ENCODE results near the gene IL1R2. TPM values are rescaled to one million over a fixed set of nuclear protein-coding genes. Genes with fewer than 3 reads are reported as not detected.

Gene IL1R2
- total RNA-seq, 1 donor from 2014 or later, result 0.96 TPM

- Histone ChIP-seq H3K27me3 (ENCODE audit: low read depth) (no peaks in the 10 kb centered on the region), H3K27ac (replicated peaks) (peak overlapping the region; percentile 1), H3K4me3 (no peak overlapping the region), H3K9me3 (replicated peaks) (no peaks in the 10 kb centered on the region), H3K4me1 (peaks cover 61% of the 10 kb centered on the region), H3K36me3 (no peaks in the 10 kb centered on the region)
- no peak for DNase-seq
- intact Hi-C loops (cut with micrococcal nuclease), result no loop called here
- no peak for TF ChIP-seq CTCF (IDR thresholded peaks at IDR 0.05; ENCODE audit: borderline replicate concordance)
Measured at GRCh38 chr2:102059151-102059550, 67.4 kb downstream of the IL1R2 start.

GRCh38 chr2:102060047-102060446 is 68.3 kb downstream of the IL1R2 start:
- Histone ChIP-seq H3K27ac (replicated peaks) (peak overlapping the region; percentile 3), H3K4me3 (no peak overlapping the region), H3K9me3 (replicated peaks) (no peaks in the 10 kb centered on the region), H3K27me3 (ENCODE audit: low read depth) (no peaks in the 10 kb centered on the region), H3K36me3 (no peaks in the 10 kb centered on the region), H3K4me1 (peaks cover 70% of the 10 kb centered on the region)
- no peak for TF ChIP-seq CTCF (IDR thresholded peaks at IDR 0.05; ENCODE audit: borderline replicate concordance)
- intact Hi-C loops (cut with micrococcal nuclease), result no loop called here
- DNase-seq, result no peak

- Histone ChIP-seq H3K27ac (replicated peaks) (peak overlapping the region; percentile 96), H3K4me3 (no peak overlapping the region), H3K36me3 (no peaks in the 10 kb centered on the region), H3K4me1 (peaks cover 78% of the 10 kb centered on the region), H3K27me3 (ENCODE audit: low read depth) (no peaks in the 10 kb centered on the region), H3K9me3 (replicated peaks) (no peaks in the 10 kb centered on the region)
- TF ChIP-seq CTCF (IDR thresholded peaks at IDR 0.05; ENCODE audit: borderline replicate concordance), result no peak
- no peak for DNase-seq
- intact Hi-C loops (cut with micrococcal nuclease), result no loop called here
Measured at GRCh38 chr2:102060792-102061191, 69.0 kb downstream of the IL1R2 start.

- no peak for TF ChIP-seq CTCF (IDR thresholded peaks at IDR 0.05; ENCODE audit: borderline replicate concordance)
- H3K4me3 ChIP-seq, result no peak overlapping the region
- no peaks in the 10 kb centered on the region for H3K36me3 ChIP-seq
- peak overlapping the region; percentile 96 for H3K27ac ChIP-seq (replicated peaks)
- no peak for DNase-seq
- intact Hi-C loops (cut with micrococcal nuclease), result no loop called here
- H3K27me3 ChIP-seq (ENCODE audit: low read depth), result no peaks in the 10 kb centered on the region
- H3K4me1 ChIP-seq, result peaks cover 80% of the 10 kb centered on the region
- no peaks in the 10 kb centered on the region for H3K9me3 ChIP-seq (replicated peaks)
Measured at GRCh38 chr2:102061286-102061699, 69.5 kb downstream of the IL1R2 start.

- TF ChIP-seq CTCF (IDR thresholded peaks at IDR 0.05; ENCODE audit: borderline replicate concordance), result no peak
- Histone ChIP-seq H3K27ac (replicated peaks) (peak overlapping the region; percentile 96), H3K27me3 (ENCODE audit: low read depth) (no peaks in the 10 kb centered on the region), H3K4me1 (peaks cover 87% of the 10 kb centered on the region), H3K9me3 (replicated peaks) (no peaks in the 10 kb centered on the region), H3K4me3 (no peak overlapping the region), H3K36me3 (no peaks in the 10 kb centered on the region)
- DNase-seq, result peak; percentile 36
- intact Hi-C loops (cut with micrococcal nuclease), result no loop called here
Measured at GRCh38 chr2:102061962-102062795, 70.4 kb downstream of the IL1R2 start.
